Jurkat, Clone E6-1 (cell line): ENCODE measurements around the gene PUS7.
"Not testable (repeated sequence)": the region's sequence is repeated elsewhere in the genome, so short reads cannot be mapped to it uniquely, and the experiment has no call there.

Source experiments
- DNase-seq: peaks from one replicate; pipeline ENCODE4 v3.0.0-alpha.2; 2011; ENCODE audit warnings: low read depth, low spot score
- H3K4me3 ChIP-seq: 2 replicates; pipeline ENCODE4 v1.5.1; 2011; ENCODE audit warnings: mild to moderate bottlenecking, low read length, control low read depth, moderate library complexity

Gene PUS7

GRCh38 chr7:105454095-105454747 lies 67.8 kb downstream of the PUS7 start:
- H3K4me3 ChIP-seq, result no peak overlapping the region
- DNase-seq, result no peak

GRCh38 chr7:105452085-105452484 lies 70.0 kb downstream of the PUS7 start:
- DNase-seq, result no peak
- H3K4me3 ChIP-seq, result no peak overlapping the region

GRCh38 chr7:105450870-105451269 lies 71.2 kb downstream of the PUS7 start:
- H3K4me3 ChIP-seq, DNase-seq: not testable (repeated sequence)

GRCh38 chr7:105450177-105450861 lies 71.8 kb downstream of the PUS7 start:
- H3K4me3 ChIP-seq, result no peak overlapping the region
- DNase-seq, result no peak

GRCh38 chr7:105448181-105448580 lies 73.9 kb downstream of the PUS7 start:
- no peak for DNase-seq

GRCh38 chr7:105444342-105444987 lies 77.6 kb downstream of the PUS7 start:
- no peak overlapping the region for H3K4me3 ChIP-seq
- no peak for DNase-seq

More at GRCh38 chr7:105448181-105448580, 73.9 kb downstream of the PUS7 start:
- H3K4me3 ChIP-seq, result no peak overlapping the region

- not testable (repeated sequence) for DNase-seq, H3K4me3 ChIP-seq
Measured at GRCh38 chr7:105442214-105442613, 79.9 kb downstream of the PUS7 start.

- no peak overlapping the region for H3K4me3 ChIP-seq
- DNase-seq, result no peak
Measured at GRCh38 chr7:105439174-105439893, 82.7 kb downstream of the PUS7 start.

- DNase-seq, result no peak
- H3K4me3 ChIP-seq, result no peak overlapping the region
Measured at GRCh38 chr7:105438847-105439173, 83.3 kb downstream of the PUS7 start.

GRCh38 chr7:105438254-105438653 lies 83.8 kb downstream of the PUS7 start:
- H3K4me3 ChIP-seq, result no peak overlapping the region
- no peak for DNase-seq

- H3K4me3 ChIP-seq, DNase-seq: not testable (repeated sequence)
Measured at GRCh38 chr7:105437356-105437755, 84.7 kb downstream of the PUS7 start.

GRCh38 chr7:105429746-105430612 lies 92.1 kb downstream of the PUS7 start:
- DNase-seq, result peak; percentile 72
- no peak overlapping the region for H3K4me3 ChIP-seq

- no peak for DNase-seq
- H3K4me3 ChIP-seq, result no peak overlapping the region
Measured at GRCh38 chr7:105426606-105427146, 95.4 kb downstream of the PUS7 start.

- no peak overlapping the region for H3K4me3 ChIP-seq
- no peak for DNase-seq
Measured at GRCh38 chr7:105423987-105424386, 98.1 kb downstream of the PUS7 start.

GRCh38 chr7:105413887-105414437 lies 108.1 kb downstream of the PUS7 start:
- no peak overlapping the region for H3K4me3 ChIP-seq
- DNase-seq, result no peak

- DNase-seq, H3K4me3 ChIP-seq: not testable (repeated sequence)
Measured at GRCh38 chr7:105410774-105411173, 111.3 kb downstream of the PUS7 start.

- DNase-seq, result not testable (repeated sequence)
Measured at GRCh38 chr7:105409775-105410174, 112.3 kb downstream of the PUS7 start.

GRCh38 chr7:105408791-105409410 lies 113.2 kb downstream of the PUS7 start:
- no peak for DNase-seq
- no peak overlapping the region for H3K4me3 ChIP-seq

More at GRCh38 chr7:105409775-105410174, 112.3 kb downstream of the PUS7 start:
- H3K4me3 ChIP-seq, result not testable (repeated sequence)
